GM12878 (cell line): Measurements from ENCODE around the gene TRIM37. TPM values are rescaled to one million over a fixed set of nuclear protein-coding genes. Genes with fewer than 3 reads are reported as not detected.

Source experiments
- ATAC-seq: fragments of 200-7000 bp; cut with Tn5 transposase; 3 replicates; pipeline ENCODE4 v1.9.1; 2020; ENCODE audit warnings: mild to moderate bottlenecking, moderate library complexity
- BruUV-seq: library from RNA; stranded (reverse); fragments of 400-500 nt; replicated peaks from 2 replicates; lab custom pipeline; 2021; lab: Mats Ljungman, UMichigan
- CTCF ChIA-PET: fragments of 300-600 bp; sonication (Branson Sonifier 250); formaldehyde crosslinking; extraction: SDS; loops from one replicate; lab custom pipeline; 2021; ENCODE audit warnings: inconsistent platforms; lab: Yijun Ruan, JAX
- POLR2A ChIA-PET: fragments of 350-600 bp; formaldehyde crosslinking; extraction: SDS; loops from one replicate; lab custom pipeline; 2021; ENCODE audit warnings: inconsistent platforms; lab: Charles Lee
- RAD21 ChIA-PET: fragments of 300-600 bp; sonication (Branson Sonifier 250); formaldehyde crosslinking; loops from one replicate; lab custom pipeline; 2023; ENCODE audit warnings: antibody characterized with exemption; ENCODE audit not compliant: unreplicated experiment; lab: Charles Lee
- SMC1A ChIA-PET: fragments of 300-600 bp; sonication (Branson Sonifier 250); formaldehyde crosslinking; loops from one replicate; lab custom pipeline; 2023; ENCODE audit not compliant: unreplicated experiment, uncharacterized antibody; lab: Charles Lee
- DNase-seq: peaks from one replicate; pipeline ENCODE4 v3.0.0-alpha.2; 2011; ENCODE audit warnings: low read depth, low spot score
- FAIRE-seq: peaks from 3 replicates; lab custom pipeline; 2011; peaks lifted over from hg19 to GRCh38; lab: Jason Lieb, UNC
- H2AFZ ChIP-seq: 2 replicates; pipeline ENCODE4 v1.6.0; 2011; ENCODE audit warnings: low read depth, low read length, control low read depth; ENCODE audit not compliant: control insufficient read depth
- H3K27ac ChIP-seq: 2 replicates; pipeline ENCODE4 v1.5.1; 2011; ENCODE audit warnings: control low read depth; ENCODE audit not compliant: control insufficient read depth, insufficient read depth
- H3K27me3 ChIP-seq, 2 experiments: replicated peaks in 1 of 2; 2 replicates each; pipeline versions ENCODE4 v1.6.0 to v1.6.1; 2011; ENCODE audit warnings: low read length in 1 of 2; ENCODE audit not compliant: control insufficient read depth in 2 of 2, insufficient read depth in 2 of 2
- H3K36me3 ChIP-seq, 2 experiments: 2 replicates each; pipeline ENCODE4 v1.5.1; 2011; ENCODE audit warnings: low read length in 1 of 2; ENCODE audit not compliant: control insufficient read depth in 2 of 2, insufficient read depth in 2 of 2
- H3K4me1 ChIP-seq: 2 replicates; pipeline ENCODE4 v1.6.1; 2011; ENCODE audit warnings: mild to moderate bottlenecking, low read length, moderate library complexity, mixed read lengths; ENCODE audit not compliant: control insufficient read depth, insufficient read depth
- H3K4me2 ChIP-seq: 2 replicates; pipeline ENCODE4 v1.6.0; 2011; ENCODE audit warnings: control low read depth; ENCODE audit not compliant: control insufficient read depth, insufficient read depth
- H3K4me3 ChIP-seq: fragments of 200-600 bp; sonication (generic); 2 replicates; pipeline ENCODE4 v1.5.1; 2016
- H3K79me2 ChIP-seq: 2 replicates; pipeline ENCODE4 v1.6.0; 2011; ENCODE audit warnings: low read length; ENCODE audit not compliant: control insufficient read depth, insufficient read depth
- H3K9ac ChIP-seq: 2 replicates; pipeline ENCODE4 v1.8.0; 2011; ENCODE audit warnings: low read length, control low read depth, mixed read lengths; ENCODE audit not compliant: control insufficient read depth, insufficient read depth
- H3K9me3 ChIP-seq: replicated peaks from 3 replicates; pipeline ENCODE4 v1.5.1; 2011; ENCODE audit warnings: mild to moderate bottlenecking, low read length; ENCODE audit not compliant: control insufficient read depth, insufficient read depth
- H4K20me1 ChIP-seq: 2 replicates; pipeline ENCODE4 v1.6.0; 2011; ENCODE audit not compliant: control insufficient read depth, insufficient read depth
- CREB1 ChIP-seq: IDR thresholded peaks from 2 replicates; pipeline ENCODE4 v1.6.1; 2012; ENCODE audit warnings: low read depth, mild to moderate bottlenecking, inconsistent platforms
- GATAD2B ChIP-seq: fragments of 450-650 bp; conservative IDR thresholded peaks from 2 replicates; pipeline ENCODE4 v1.6.1; 2017; ENCODE audit warnings: low read depth, mild to moderate bottlenecking, moderate library complexity
- NR2C1 ChIP-seq: fragments of 450-650 bp; IDR thresholded peaks from 2 replicates; pipeline ENCODE4 v1.6.1; 2017; ENCODE audit warnings: antibody characterized with exemption, mild to moderate bottlenecking, moderate library complexity
- RAD21 ChIP-seq: IDR thresholded peaks from 2 replicates; pipeline ENCODE4 v1.6.1; 2011; ENCODE audit warnings: mild to moderate bottlenecking, low read depth, low read length, moderate library complexity; ENCODE audit not compliant: insufficient read depth
- TCF12 ChIP-seq: IDR thresholded peaks from 2 replicates; pipeline ENCODE4 v1.6.1; 2011; ENCODE audit warnings: low read depth, mild to moderate bottlenecking, low read length
- ZNF622 ChIP-seq: fragments of 450-650 bp; IDR thresholded peaks from 2 replicates; pipeline ENCODE4 v1.6.1; 2017; ENCODE audit warnings: mild to moderate bottlenecking, inconsistent platforms
- ZZZ3 ChIP-seq: IDR thresholded peaks from 2 replicates; pipeline ENCODE4 v1.6.1; 2011; ENCODE audit warnings: low read depth; ENCODE audit not compliant: control insufficient read depth, insufficient read length
- WGBS: methylation state at CpG from one replicate; pipeline ENCODE4 v1.1.6; 2016; ENCODE audit warnings: low lambda C conversion rate; ENCODE audit not compliant: insufficient replicate concordance, insufficient coverage; ENCODE audit errors: missing lambda C conversion rate; 5-methylcytosine and 5-hydroxymethylcytosine counted together
- in situ Hi-C: fragments of 300-500 bp; cut with MboI; formaldehyde crosslinking; loops from 9 replicates; pipeline ENCODE4 v1.14.3; 2018; ENCODE audit warnings: mixed read lengths
- intact Hi-C: fragments of 100-400 bp; cut with micrococcal nuclease; formaldehyde crosslinking; loops from one replicate; pipeline ENCODE4 v1.14.2; 2022; ENCODE audit not compliant: unreplicated experiment
- polyA plus RNA-seq, 11 experiments: library from polyadenylated mRNA; depleted of rRNA in 4 of 11; unstranded in 6 of 11; stranded (reverse) in 5 of 11; fragments of >200 nt; fragmentation: Nextera tagmentation in 4 of 11; fragmentation: Illumina TruSeq in 1 of 11; extraction: Ambion mirVana in 4 of 11; extraction: Trizol in 1 of 11; gene quantifications; 1 replicate in 1 of 11; 2 replicates in 10 of 11; pipeline versions ENCODE4 v1.2.1 to v1.2.3, GENCODE V29; 2011 to 2016; ENCODE audit warnings: inconsistent platforms in 2 of 11, missing spikeins in 2 of 11, low read depth in 1 of 11
- total RNA-seq, 4 experiments: library from RNA; depleted of rRNA in 3 of 4; stranded (reverse); fragments of >200 nt in 3 of 4; fragmentation: Illumina TruSeq in 1 of 4; extraction: Trizol in 1 of 4; gene quantifications; 2 replicates each; pipeline versions ENCODE4 v1.2.1 to v1.2.3, GENCODE V29; 2013 to 2021
- TF ChIP-seq, protein P1 (sequence below): fragments of 450-650 bp; IDR thresholded peaks from 2 replicates; pipeline ENCODE4 v1.6.1; 2017; ENCODE audit warnings: mild to moderate bottlenecking, low read depth, inconsistent platforms; ENCODE audit not compliant: poor library complexity, severe bottlenecking

Gene TRIM37
- total and polyA plus RNA-seq, 10 of the 15 experiments (the other 5 are each of a cell fraction or from before 2014, with no cell fraction given), result 4.8 to 20.6 (median 18.1) TPM

GRCh38 chr17:58980706-58981481 lies 125.8 kb downstream of the TRIM37 start:
- 0 out of 2 replicates have a peak, but pooled peaks have one; percentile 9 for TF ChIP-seq NR2C1
- TF ChIP-seq CREB1, result no peak
- TF ChIP-seq ZNF622, result no peak
- no peak for TF ChIP-seq GATAD2B
- no peak for TF ChIP-seq RAD21
- no peak for TF ChIP-seq TCF12
- TF ChIP-seq, protein P1, sequence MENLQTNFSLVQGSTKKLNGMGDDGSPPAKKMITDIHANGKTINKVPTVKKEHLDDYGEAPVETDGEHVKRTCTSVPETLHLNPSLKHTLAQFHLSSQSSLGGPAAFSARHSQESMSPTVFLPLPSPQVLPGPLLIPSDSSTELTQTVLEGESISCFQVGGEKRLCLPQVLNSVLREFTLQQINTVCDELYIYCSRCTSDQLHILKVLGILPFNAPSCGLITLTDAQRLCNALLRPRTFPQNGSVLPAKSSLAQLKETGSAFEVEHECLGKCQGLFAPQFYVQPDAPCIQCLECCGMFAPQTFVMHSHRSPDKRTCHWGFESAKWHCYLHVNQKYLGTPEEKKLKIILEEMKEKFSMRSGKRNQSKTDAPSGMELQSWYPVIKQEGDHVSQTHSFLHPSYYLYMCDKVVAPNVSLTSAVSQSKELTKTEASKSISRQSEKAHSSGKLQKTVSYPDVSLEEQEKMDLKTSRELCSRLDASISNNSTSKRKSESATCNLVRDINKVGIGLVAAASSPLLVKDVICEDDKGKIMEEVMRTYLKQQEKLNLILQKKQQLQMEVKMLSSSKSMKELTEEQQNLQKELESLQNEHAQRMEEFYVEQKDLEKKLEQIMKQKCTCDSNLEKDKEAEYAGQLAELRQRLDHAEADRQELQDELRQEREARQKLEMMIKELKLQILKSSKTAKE, result no peak
- TF ChIP-seq ZZZ3, result no peak
- in situ Hi-C loops, result no loop called here
- BruUV-seq, result no TSS peak
- no peak overlapping the region for H3K4me2 ChIP-seq
- DNase-seq (no peak), ATAC-seq (no peak), FAIRE-seq (no peak)
- ChIA-PET RAD21 (no interaction called here), POLR2A (no interaction called here), SMC1A (interaction anchor here (0.7 to 1.7 kb wide), 4 partner anchors 9 to 24 kb away, joined by 3 to 12 read pairs (median 4); no protein-coding TSS in a partner anchor), CTCF (interaction anchor here (0.9 kb wide), 1 partner anchor 9 kb away, joined by 3 read pairs; no protein-coding TSS in a partner anchor)
- WGBS, result 85% methylated on average over 3 of the region's 3 CpGs
- no peak overlapping the region for H3K9ac ChIP-seq
- H3K9me3 ChIP-seq, result no peaks in the 10 kb centered on the region
- H4K20me1 ChIP-seq, result no peaks in the 10 kb centered on the region
- H3K79me2 ChIP-seq, result no peaks in the 10 kb centered on the region
- H3K27me3 ChIP-seq, result no peaks in the 10 kb centered on the region
- intact Hi-C loops, result no loop called here
- H3K27ac ChIP-seq, result no peak overlapping the region
- no peak overlapping the region for H3K4me3 ChIP-seq
- 0 out of 2 replicates have a peak, but pooled peaks cover 3% of the 10 kb centered on the region for H3K4me1 ChIP-seq
- no peaks in the 10 kb centered on the region for H3K36me3 ChIP-seq
- H2AFZ ChIP-seq, result no peak overlapping the region
